ENCODE measurements around the gene PDGFRB. TPM values are rescaled to one million over a fixed set of nuclear protein-coding genes. Genes with fewer than 3 reads are reported as not detected.

Gene PDGFRB
- total and polyA plus RNA-seq, 10 of the 15 experiments (the other 5 are each of a cell fraction or from before 2014, with no cell fraction given): 0.02 to 3.0 (median 1.0) TPM

- TF ChIP-seq, protein P1, sequence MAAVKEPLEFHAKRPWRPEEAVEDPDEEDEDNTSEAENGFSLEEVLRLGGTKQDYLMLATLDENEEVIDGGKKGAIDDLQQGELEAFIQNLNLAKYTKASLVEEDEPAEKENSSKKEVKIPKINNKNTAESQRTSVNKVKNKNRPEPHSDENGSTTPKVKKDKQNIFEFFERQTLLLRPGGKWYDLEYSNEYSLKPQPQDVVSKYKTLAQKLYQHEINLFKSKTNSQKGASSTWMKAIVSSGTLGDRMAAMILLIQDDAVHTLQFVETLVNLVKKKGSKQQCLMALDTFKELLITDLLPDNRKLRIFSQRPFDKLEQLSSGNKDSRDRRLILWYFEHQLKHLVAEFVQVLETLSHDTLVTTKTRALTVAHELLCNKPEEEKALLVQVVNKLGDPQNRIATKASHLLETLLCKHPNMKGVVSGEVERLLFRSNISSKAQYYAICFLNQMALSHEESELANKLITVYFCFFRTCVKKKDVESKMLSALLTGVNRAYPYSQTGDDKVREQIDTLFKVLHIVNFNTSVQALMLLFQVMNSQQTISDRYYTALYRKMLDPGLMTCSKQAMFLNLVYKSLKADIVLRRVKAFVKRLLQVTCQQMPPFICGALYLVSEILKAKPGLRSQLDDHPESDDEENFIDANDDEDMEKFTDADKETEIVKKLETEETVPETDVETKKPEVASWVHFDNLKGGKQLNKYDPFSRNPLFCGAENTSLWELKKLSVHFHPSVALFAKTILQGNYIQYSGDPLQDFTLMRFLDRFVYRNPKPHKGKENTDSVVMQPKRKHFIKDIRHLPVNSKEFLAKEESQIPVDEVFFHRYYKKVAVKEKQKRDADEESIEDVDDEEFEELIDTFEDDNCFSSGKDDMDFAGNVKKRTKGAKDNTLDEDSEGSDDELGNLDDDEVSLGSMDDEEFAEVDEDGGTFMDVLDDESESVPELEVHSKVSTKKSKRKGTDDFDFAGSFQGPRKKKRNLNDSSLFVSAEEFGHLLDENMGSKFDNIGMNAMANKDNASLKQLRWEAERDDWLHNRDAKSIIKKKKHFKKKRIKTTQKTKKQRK (IDR thresholded peaks at IDR 0.05; ENCODE audit: low read depth, low read length): no peak
Measured at GRCh38 chr5:150134198-150134588, 21.5 kb downstream of the PDGFRB start (continued).

DNA sequence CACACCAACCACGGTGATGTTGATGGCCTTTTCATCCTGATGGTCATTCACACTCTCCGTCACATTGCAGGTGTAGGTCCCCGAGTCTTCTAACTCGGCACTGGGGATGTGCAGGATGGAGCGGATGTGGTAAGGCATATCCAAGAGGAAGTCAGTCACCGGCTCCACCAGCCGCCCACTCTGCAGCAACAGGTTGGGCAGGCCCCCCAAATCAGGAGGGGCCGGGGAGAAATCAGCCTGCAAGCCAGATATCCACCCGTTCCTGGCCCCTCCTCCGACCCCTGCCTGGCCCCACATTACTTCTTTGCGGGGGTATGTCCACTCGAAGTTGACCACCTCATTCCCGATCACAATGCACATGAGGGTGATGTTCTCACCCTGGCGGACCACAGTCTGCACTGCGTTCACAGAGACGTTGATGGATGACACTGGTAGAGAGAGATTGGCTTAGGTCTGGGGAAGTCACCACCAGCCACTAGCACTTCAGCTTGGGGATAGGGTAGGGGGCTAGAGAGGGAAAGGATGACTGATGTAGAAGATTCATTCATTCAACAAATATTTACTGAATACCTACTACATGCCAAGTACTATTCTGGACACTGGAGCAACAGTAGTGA lies 22.0 kb downstream of the PDGFRB start:
- RAD21 ChIA-PET (ENCODE audit: unreplicated experiment): interaction anchor here (0.7 kb wide), 1 partner anchor 20 kb away, joined by 3 read pairs; no protein-coding TSS in a partner anchor
- no peaks in the 10 kb centered on the region for H3K4me1 ChIP-seq (ENCODE audit: control insufficient read depth, insufficient read depth, low read length)
- no peak overlapping the region for H2AFZ ChIP-seq (ENCODE audit: control insufficient read depth, low read depth, low read length)
- H3K4me2 ChIP-seq (ENCODE audit: control insufficient read depth, insufficient read depth): no peak overlapping the region
- no peak overlapping the region for H3K4me3 ChIP-seq
- no peaks in the 10 kb centered on the region for H4K20me1 ChIP-seq (ENCODE audit: control insufficient read depth, insufficient read depth)
- no peaks in the 10 kb centered on the region for H3K36me3 ChIP-seq (ENCODE audit: control insufficient read depth in 2 of 2, insufficient read depth in 2 of 2, low read length in 1 of 2)
- H3K27me3 ChIP-seq (replicated peaks in 1 of 2; ENCODE audit: control insufficient read depth in 2 of 2, insufficient read depth in 2 of 2, low read length in 1 of 2): no peaks in the 10 kb centered on the region
- BruUV-seq (replicated peaks): no TSS peak
- SMC1A ChIA-PET (ENCODE audit: uncharacterized antibody, unreplicated experiment): interaction anchor here (1.3 kb wide), 1 partner anchor 66 kb away, joined by 3 read pairs; no protein-coding TSS in a partner anchor
- WGBS (ENCODE audit: insufficient coverage, insufficient replicate concordance, low lambda C conversion rate, missing lambda C conversion rate): 28% methylated on average over 16 of the region's 16 CpGs
- H3K27ac ChIP-seq (ENCODE audit: control insufficient read depth, insufficient read depth): no peak overlapping the region
- FAIRE-seq: no peak
- no peak for TF ChIP-seq ZNF207 (IDR thresholded peaks at IDR 0.05; ENCODE audit: borderline replicate concordance)
- TF ChIP-seq ZNF217 (IDR thresholded peaks at IDR 0.05): no peak
- TF ChIP-seq NRF1 (conservative IDR thresholded peaks at IDR 0.05; ENCODE audit: low read depth, low read length): no peak
- TF ChIP-seq, protein P2, sequence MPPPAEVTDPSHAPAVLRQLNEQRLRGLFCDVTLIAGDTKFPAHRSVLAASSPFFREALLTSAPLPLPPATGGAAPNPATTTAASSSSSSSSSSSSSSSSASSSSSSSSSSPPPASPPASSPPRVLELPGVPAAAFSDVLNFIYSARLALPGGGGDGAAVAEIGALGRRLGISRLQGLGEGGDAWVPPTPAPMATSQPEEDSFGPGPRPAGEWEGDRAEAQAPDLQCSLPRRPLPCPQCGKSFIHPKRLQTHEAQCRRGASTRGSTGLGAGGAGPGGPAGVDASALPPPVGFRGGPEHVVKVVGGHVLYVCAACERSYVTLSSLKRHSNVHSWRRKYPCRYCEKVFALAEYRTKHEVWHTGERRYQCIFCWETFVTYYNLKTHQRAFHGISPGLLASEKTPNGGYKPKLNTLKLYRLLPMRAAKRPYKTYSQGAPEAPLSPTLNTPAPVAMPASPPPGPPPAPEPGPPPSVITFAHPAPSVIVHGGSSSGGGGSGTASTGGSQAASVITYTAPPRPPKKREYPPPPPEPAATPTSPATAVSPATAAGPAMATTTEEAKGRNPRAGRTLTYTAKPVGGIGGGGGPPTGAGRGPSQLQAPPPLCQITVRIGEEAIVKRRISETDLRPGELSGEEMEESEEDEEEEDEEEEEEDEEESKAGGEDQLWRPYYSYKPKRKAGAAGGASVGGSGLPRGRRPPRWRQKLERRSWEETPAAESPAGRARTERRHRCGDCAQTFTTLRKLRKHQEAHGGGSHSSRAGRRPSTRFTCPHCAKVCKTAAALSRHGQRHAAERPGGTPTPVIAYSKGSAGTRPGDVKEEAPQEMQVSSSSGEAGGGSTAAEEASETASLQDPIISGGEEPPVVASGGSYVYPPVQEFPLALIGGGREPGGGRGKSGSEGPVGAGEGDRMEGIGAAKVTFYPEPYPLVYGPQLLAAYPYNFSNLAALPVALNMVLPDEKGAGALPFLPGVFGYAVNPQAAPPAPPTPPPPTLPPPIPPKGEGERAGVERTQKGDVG (CRISPR knock-in tag; IDR thresholded peaks at IDR 0.05): no peak
- CTCF ChIA-PET: interaction anchor here (1.0 to 4.0 kb wide), 7 partner anchors 12 to 84 kb away, joined by 3 to 13 read pairs (median 4); partner anchors contain the start of gene PDGFRB
- in situ Hi-C loops (cut with MboI) (no loop called here), intact Hi-C loops (cut with micrococcal nuclease; ENCODE audit: unreplicated experiment) (no loop called here)
- no peaks in the 10 kb centered on the region for H3K79me2 ChIP-seq (ENCODE audit: control insufficient read depth, insufficient read depth, low read length)
- H3K9me3 ChIP-seq (replicated peaks; ENCODE audit: control insufficient read depth, insufficient read depth, low read length): no peaks in the 10 kb centered on the region
- ATAC-seq: no peak
- no peak for DNase-seq (ENCODE audit: low read depth, low spot score)
- H3K9ac ChIP-seq (ENCODE audit: control insufficient read depth, insufficient read depth, low read length): no peak overlapping the region
- POLR2A ChIA-PET: no interaction called here
